Calu3 (cell line): ENCODE data around the gene RPTOR. TPM values are rescaled to one million over a fixed set of nuclear protein-coding genes. Genes with fewer than 3 reads are reported as not detected.

Source experiments
- BruUV-seq: library from RNA; stranded (reverse); fragments of 400-500 nt; replicated peaks from 2 replicates; lab custom pipeline; 2021; lab: Mats Ljungman, UMichigan
- CTCF ChIA-PET: fragments of 300-600 bp; sonication (Branson Sonifier 250); formaldehyde crosslinking; loops from one replicate; lab custom pipeline; 2022; ENCODE audit warnings: antibody characterized with exemption; lab: Charles Lee
- DNase-seq: peaks from one replicate; pipeline ENCODE4 v3.0.0; 2022
- H3K27ac Mint-ChIP-seq: one replicate; pipeline ENCODE4 v1.8.0; 2022; ENCODE audit warnings: mixed read lengths; ENCODE audit not compliant: unreplicated experiment
- H3K27me3 Mint-ChIP-seq: one replicate; pipeline ENCODE4 v1.8.0; 2022; ENCODE audit warnings: mixed read lengths; ENCODE audit not compliant: unreplicated experiment
- H3K36me3 Mint-ChIP-seq: one replicate; pipeline ENCODE4 v1.8.0; 2022; ENCODE audit warnings: mild to moderate bottlenecking, moderate library complexity, mixed read lengths; ENCODE audit not compliant: insufficient read depth, unreplicated experiment
- H3K4me1 Mint-ChIP-seq: one replicate; pipeline ENCODE4 v1.8.0; 2022; ENCODE audit warnings: mild to moderate bottlenecking, low read depth, mixed read lengths; ENCODE audit not compliant: unreplicated experiment
- H3K4me3 Mint-ChIP-seq: one replicate; pipeline ENCODE4 v1.8.0; 2022; ENCODE audit warnings: mild to moderate bottlenecking, low read depth, moderate library complexity, mixed read lengths; ENCODE audit not compliant: unreplicated experiment
- H3K9me3 Mint-ChIP-seq: one replicate; pipeline ENCODE4 v1.8.0; 2022; ENCODE audit warnings: low read depth, mixed read lengths; ENCODE audit not compliant: unreplicated experiment
- CTCF ChIP-seq: fragments of 200-600 bp; IDR thresholded peaks from one replicate; pipeline ENCODE4 v1.8.0; 2022; ENCODE audit warnings: antibody characterized with exemption; ENCODE audit not compliant: unreplicated experiment
- intact Hi-C: fragments of 100-400 bp; cut with micrococcal nuclease; formaldehyde crosslinking; loops from one replicate; pipeline ENCODE4 v1.10.0; 2022; ENCODE audit not compliant: unreplicated experiment
- total RNA-seq: library from RNA; stranded (reverse); gene quantifications from 2 replicates; pipeline ENCODE4 v1.2.3, GENCODE V29; 2022

RPTOR gene
- total RNA-seq, 1 experiment from 2014 or later: 41.8 TPM

- Mint-ChIP-seq H3K4me3 (no peak overlapping the region), H3K27me3 (peaks cover 81% of the 10 kb centered on the region), H3K27ac (no peak overlapping the region), H3K36me3 (no peaks in the 10 kb centered on the region), H3K4me1 (no peaks in the 10 kb centered on the region), H3K9me3 (no peaks in the 10 kb centered on the region)
- no peak for DNase-seq
- CTCF ChIA-PET: no interaction called here
- BruUV-seq: no TSS peak
- intact Hi-C loops: no loop called here
- TF ChIP-seq CTCF: no peak
Measured at GRCh38 chr17:80520810-80521455, 23.7 kb upstream of the RPTOR start.

- Mint-ChIP-seq H3K27ac (no peak overlapping the region), H3K36me3 (no peaks in the 10 kb centered on the region), H3K4me3 (no peak overlapping the region), H3K9me3 (no peaks in the 10 kb centered on the region), H3K4me1 (no peaks in the 10 kb centered on the region), H3K27me3 (peaks cover 83% of the 10 kb centered on the region)
- DNase-seq: no peak
- intact Hi-C loops: no loop called here
- no TSS peak for BruUV-seq
- CTCF ChIA-PET: no interaction called here
- TF ChIP-seq CTCF: no peak
Measured at GRCh38 chr17:80523054-80523744, 21.4 kb upstream of the RPTOR start.

GRCh38 chr17:80523956-80524712 is 20.5 kb upstream of the RPTOR start:
- CTCF ChIA-PET: no interaction called here
- Mint-ChIP-seq H3K4me1 (no peaks in the 10 kb centered on the region), H3K27ac (no peak overlapping the region), H3K27me3 (peaks cover 83% of the 10 kb centered on the region), H3K4me3 (no peak overlapping the region), H3K9me3 (no peaks in the 10 kb centered on the region), H3K36me3 (no peaks in the 10 kb centered on the region)
- intact Hi-C loops: no loop called here
- TF ChIP-seq CTCF: no peak
- BruUV-seq: no TSS peak
- DNase-seq: no peak

GRCh38 chr17:80526116-80526910 is 18.3 kb upstream of the RPTOR start:
- Mint-ChIP-seq H3K27ac (no peak overlapping the region), H3K36me3 (no peaks in the 10 kb centered on the region), H3K4me3 (no peak overlapping the region), H3K4me1 (no peaks in the 10 kb centered on the region), H3K27me3 (peaks cover 80% of the 10 kb centered on the region), H3K9me3 (no peaks in the 10 kb centered on the region)
- intact Hi-C loops: no loop called here
- CTCF ChIA-PET: no interaction called here
- TF ChIP-seq CTCF: no peak
- DNase-seq: no peak
- no TSS peak for BruUV-seq
